GM12874 (cell line): ENCODE measurements around the gene BRI3.

Source experiments
- CTCF ChIP-seq: IDR thresholded peaks from 2 replicates; pipeline ENCODE4 v1.5.1; 2011; ENCODE audit warnings: low read depth, mild to moderate bottlenecking, control low read depth, low read length, moderate library complexity; ENCODE audit not compliant: insufficient read depth

BRI3 gene

GRCh38 chr7:98295467-98296192 lies 14.1 kb downstream of the BRI3 start:
- TF ChIP-seq CTCF = no peak

GRCh38 chr7:98296833-98297232 lies 15.3 kb downstream of the BRI3 start:
- no peak for TF ChIP-seq CTCF

- no peak for TF ChIP-seq CTCF
These were observed 16.3 kb downstream of the BRI3 start for GRCh38 chr7:98297626-98298286.

GRCh38 chr7:98300595-98301372 lies 19.3 kb downstream of the BRI3 start:
- TF ChIP-seq CTCF = no peak

GRCh38 chr7:98301693-98302470 lies 20.4 kb downstream of the BRI3 start:
- no peak for TF ChIP-seq CTCF

GRCh38 chr7:98303176-98303865 lies 21.8 kb downstream of the BRI3 start:
- TF ChIP-seq CTCF = no peak

- TF ChIP-seq CTCF = no peak
These were observed 22.4 kb downstream of the BRI3 start for GRCh38 chr7:98303906-98304305.
